ENCODE measurements around the gene MED6.

The MED6 gene

GRCh38 chr14:70600382-70601157 is at the start of gene MED6:
TSS of gene MED6 (minus strand) at chr14:70600655. CDS start at chr14:70600637, 18 bp downstream.
- DNase-seq (ENCODE audit: low spot score) = peak; percentile 93

GRCh38 chr14:70649803-70650202 is 49.3 kb upstream of the MED6 start:
- no peak for DNase-seq (ENCODE audit: low spot score)

- DNase-seq (ENCODE audit: low spot score) = no peak
Observed at GRCh38 chr14:70648346-70648745, 47.9 kb upstream of the MED6 start.

- DNase-seq (ENCODE audit: low spot score) = no peak
Observed at GRCh38 chr14:70646705-70647104, 46.2 kb upstream of the MED6 start.

GRCh38 chr14:70645892-70646291 is 45.4 kb upstream of the MED6 start:
- no peak for DNase-seq (ENCODE audit: low spot score)

- DNase-seq (ENCODE audit: low spot score) = no peak
Observed at GRCh38 chr14:70643967-70644366, 43.5 kb upstream of the MED6 start.

- no peak for DNase-seq (ENCODE audit: low spot score)
Observed at GRCh38 chr14:70642303-70643235, 42.1 kb upstream of the MED6 start.

GRCh38 chr14:70641548-70642302 is 41.3 kb upstream of the MED6 start, which contains the start of gene TTC9:
TSS of gene TTC9 (plus strand) at chr14:70641916. CDS start at chr14:70642130, 214 bp downstream.
- DNase-seq (ENCODE audit: low spot score) = peak; percentile 35

GRCh38 chr14:70640938-70641547 is 40.6 kb upstream of the MED6 start:
- peak; percentile 55 for DNase-seq (ENCODE audit: low spot score)

GRCh38 chr14:70638416-70638815 is 38.0 kb upstream of the MED6 start:
- DNase-seq (ENCODE audit: low spot score) = no peak

- DNase-seq (ENCODE audit: low spot score) = peak; percentile 70
Observed at GRCh38 chr14:70635971-70636595, 35.6 kb upstream of the MED6 start.

GRCh38 chr14:70631948-70632347 is 31.5 kb upstream of the MED6 start:
- DNase-seq (ENCODE audit: low spot score) = no peak

GRCh38 chr14:70624972-70625371 is 24.5 kb upstream of the MED6 start:
- DNase-seq (ENCODE audit: low spot score) = no peak

- peak; percentile 67 for DNase-seq (ENCODE audit: low spot score)
Observed at GRCh38 chr14:70622111-70622712, 21.8 kb upstream of the MED6 start.

- DNase-seq (ENCODE audit: low spot score) = no peak
Observed at GRCh38 chr14:70619708-70620107, 19.3 kb upstream of the MED6 start.

GRCh38 chr14:70618314-70618713 is 17.9 kb upstream of the MED6 start:
- DNase-seq (ENCODE audit: low spot score) = no peak

- DNase-seq (ENCODE audit: low spot score) = no peak
Observed at GRCh38 chr14:70616646-70617045, 16.2 kb upstream of the MED6 start.

GRCh38 chr14:70611216-70611615 is 10.8 kb upstream of the MED6 start:
- DNase-seq (ENCODE audit: low spot score) = no peak

- DNase-seq (ENCODE audit: low spot score) = no peak
Observed at GRCh38 chr14:70602254-70602653, 1.8 kb upstream of the MED6 start.

GRCh38 chr14:70601162-70601561 is 707 bp upstream of the MED6 start:
- no peak for DNase-seq (ENCODE audit: low spot score)

- DNase-seq (ENCODE audit: low spot score) = no peak
Observed at GRCh38 chr14:70599345-70599744, 1.1 kb downstream of the MED6 start.
